ENCODE data around the gene CDK4.

CDK4 gene

GRCh38 chr12:57769594-57769993 lies 17.5 kb upstream of the CDK4 start:
- TF ChIP-seq, protein P1, sequence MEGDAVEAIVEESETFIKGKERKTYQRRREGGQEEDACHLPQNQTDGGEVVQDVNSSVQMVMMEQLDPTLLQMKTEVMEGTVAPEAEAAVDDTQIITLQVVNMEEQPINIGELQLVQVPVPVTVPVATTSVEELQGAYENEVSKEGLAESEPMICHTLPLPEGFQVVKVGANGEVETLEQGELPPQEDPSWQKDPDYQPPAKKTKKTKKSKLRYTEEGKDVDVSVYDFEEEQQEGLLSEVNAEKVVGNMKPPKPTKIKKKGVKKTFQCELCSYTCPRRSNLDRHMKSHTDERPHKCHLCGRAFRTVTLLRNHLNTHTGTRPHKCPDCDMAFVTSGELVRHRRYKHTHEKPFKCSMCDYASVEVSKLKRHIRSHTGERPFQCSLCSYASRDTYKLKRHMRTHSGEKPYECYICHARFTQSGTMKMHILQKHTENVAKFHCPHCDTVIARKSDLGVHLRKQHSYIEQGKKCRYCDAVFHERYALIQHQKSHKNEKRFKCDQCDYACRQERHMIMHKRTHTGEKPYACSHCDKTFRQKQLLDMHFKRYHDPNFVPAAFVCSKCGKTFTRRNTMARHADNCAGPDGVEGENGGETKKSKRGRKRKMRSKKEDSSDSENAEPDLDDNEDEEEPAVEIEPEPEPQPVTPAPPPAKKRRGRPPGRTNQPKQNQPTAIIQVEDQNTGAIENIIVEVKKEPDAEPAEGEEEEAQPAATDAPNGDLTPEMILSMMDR (conservative IDR thresholded peaks at IDR 0.05; ENCODE audit: low read depth): no peak
- ChIA-PET CTCF (no interaction called here), POLR2A (ENCODE audit: low non-redundant PET) (no interaction called here)
- DNase-seq (ENCODE audit: low spot score): no peak
- H3K27ac ChIP-seq: peak overlapping the region; percentile 18

DNA sequence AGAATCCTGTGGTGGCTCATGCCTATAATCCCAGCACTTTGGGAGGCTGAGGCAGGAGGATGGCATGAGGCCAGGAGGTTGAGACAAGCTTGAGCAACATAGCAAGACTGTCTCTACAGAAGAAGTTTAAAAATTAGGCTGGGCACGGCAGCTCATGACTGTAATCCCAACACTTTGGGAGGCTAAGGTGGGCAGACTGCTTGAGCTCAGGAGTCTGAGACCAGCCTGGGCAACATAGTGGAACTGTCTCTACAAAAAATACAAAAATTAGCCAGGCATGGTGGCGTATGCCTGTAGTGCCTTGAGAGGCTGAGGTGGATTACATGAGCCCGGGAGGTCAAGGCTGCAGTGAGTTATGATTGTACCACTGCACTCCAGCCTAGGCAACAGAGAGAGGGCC lies 15.8 kb upstream of the CDK4 start:
- TF ChIP-seq, protein P1 (conservative IDR thresholded peaks at IDR 0.05; ENCODE audit: low read depth): no peak
- ChIA-PET CTCF (interaction anchor here (2.3 kb wide), 1 partner anchor 15 kb away, joined by 9 read pairs; the partner anchor contains the start of gene TSFM), POLR2A (ENCODE audit: low non-redundant PET) (no interaction called here)
- peak overlapping the region; percentile 89 for H3K27ac ChIP-seq
- DNase-seq (ENCODE audit: low spot score): no peak

DNA sequence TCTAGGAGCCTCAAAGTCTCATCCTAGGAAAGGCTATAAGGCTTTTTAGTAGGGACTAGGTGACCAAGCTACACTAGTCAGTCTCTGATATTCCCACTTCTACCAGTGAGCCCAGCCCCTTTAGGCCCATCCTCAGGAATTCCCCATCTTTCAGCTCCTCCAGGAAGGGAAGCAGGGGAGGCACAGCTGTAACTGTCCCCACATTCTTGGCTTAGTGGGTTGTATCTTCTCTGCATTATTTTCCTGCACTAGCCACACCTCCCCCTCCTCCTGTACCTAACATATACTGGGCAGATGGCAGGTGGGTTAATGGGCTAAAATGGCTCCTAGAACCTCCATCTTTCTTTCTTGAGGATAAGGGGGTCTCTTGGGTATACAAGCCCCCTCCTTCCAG lies 15.2 kb upstream of the CDK4 start:
- TF ChIP-seq, protein P1 (conservative IDR thresholded peaks at IDR 0.05; ENCODE audit: low read depth): no peak
- peak overlapping the region; percentile 89 for H3K27ac ChIP-seq
- no peak for DNase-seq (ENCODE audit: low spot score)
- ChIA-PET POLR2A (ENCODE audit: low non-redundant PET) (no interaction called here), CTCF (interaction anchor here (0.6 to 2.3 kb wide), 3 partner anchors 9 to 761 kb away, joined by 3 to 9 read pairs (median 3); partner anchors contain the start of gene TSFM)

DNA sequence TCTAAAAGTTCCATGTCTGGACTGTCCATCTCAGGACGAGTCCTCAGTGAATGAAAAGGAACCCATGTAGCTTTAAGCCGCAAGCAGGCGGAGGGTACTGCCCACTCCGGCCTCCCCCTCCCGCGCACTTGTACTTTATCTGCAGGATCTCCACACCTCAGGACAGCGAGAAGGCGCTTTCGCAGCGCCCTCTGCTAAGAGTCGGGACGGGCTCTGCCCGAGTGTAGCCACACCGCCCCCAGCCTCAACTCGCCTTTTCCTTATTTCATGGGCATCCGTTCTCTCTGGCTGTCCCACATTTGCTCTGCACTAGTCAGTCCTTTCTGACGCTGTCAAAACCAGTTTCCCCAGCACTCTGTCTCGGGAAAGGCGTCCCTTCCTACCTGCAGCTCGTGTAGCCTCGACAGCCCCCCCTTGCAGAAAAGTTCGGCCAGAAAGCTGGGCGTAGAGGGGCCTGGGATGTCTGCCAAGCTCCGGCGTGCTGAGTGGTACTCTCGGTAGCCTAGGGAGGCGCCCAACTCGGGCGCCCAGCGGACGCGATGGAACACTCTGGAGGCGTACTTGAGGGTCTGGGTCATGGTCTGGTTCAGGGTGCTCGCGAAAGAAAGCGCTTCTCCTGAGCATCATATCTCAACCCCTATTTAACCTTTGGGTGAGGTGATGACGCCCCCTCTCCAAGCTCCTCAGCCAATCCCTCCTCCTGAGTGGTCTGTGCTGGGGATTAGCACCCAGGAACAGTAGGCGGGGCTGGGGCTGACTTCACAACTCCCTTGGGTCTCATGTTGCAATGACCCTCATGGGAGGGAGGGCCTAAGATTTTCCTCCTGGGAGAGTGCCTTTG lies 14.6 kb upstream of the CDK4 start, which contains the start of gene CYP27B1:
CYP27B1 (minus strand) TSS at position 615 of the 841 bp plus-strand sequence; CDS start at position 578, 37 bp downstream.
- POLR2A ChIA-PET (ENCODE audit: low non-redundant PET): no interaction called here
- peak within 1 kb of the TSS; percentile 89 for H3K27ac ChIP-seq
- TF ChIP-seq, protein P1 (conservative IDR thresholded peaks at IDR 0.05; ENCODE audit: low read depth): no peak
- CTCF ChIA-PET: interaction anchor here (0.6 to 2.3 kb wide), 6 partner anchors 8 to 762 kb away, joined by 3 to 9 read pairs (median 4); partner anchors contain the start of gene TSFM
- DNase-seq (ENCODE audit: low spot score): peak; percentile 68

DNA sequence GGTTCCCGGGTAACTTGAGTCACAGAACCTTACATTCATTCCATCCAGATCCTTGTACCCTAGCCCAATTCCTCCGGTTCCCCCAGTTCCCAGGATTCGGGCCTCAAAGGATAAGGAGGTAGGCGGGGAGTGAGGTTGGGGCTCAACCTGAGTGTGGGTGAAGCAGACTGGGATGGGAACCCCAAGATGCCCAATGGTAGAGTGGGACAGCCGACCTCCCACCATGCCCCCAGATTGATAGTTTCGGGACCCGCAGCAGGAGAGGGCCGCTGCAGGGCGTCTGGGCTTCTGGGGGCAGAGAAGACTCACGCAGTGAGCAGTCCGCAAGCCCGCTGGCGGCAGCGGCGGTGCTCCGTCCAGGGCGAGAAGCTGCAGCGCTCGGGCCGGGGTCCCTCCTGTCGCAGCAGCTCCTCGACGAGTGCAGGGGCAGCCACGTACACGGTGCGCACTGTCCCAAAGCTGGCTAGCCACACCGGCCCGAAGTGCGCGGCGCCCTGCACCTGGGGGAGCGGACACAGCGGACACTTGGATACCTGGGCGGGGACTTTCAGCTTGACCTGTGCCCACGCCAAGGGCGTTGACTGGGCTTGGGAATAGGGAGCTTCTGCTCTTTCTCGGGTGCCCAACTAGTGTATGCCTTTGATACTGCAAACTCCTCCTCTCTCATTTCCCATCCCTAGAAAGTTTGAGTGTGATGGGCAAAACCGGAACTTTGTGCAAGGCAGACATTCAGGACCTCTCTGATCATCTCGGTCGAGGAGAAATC lies 13.8 kb upstream of the CDK4 start:
- CTCF ChIA-PET: interaction anchor here (0.6 to 2.3 kb wide), 6 partner anchors 7 to 141 kb away, joined by 3 to 9 read pairs (median 4); partner anchors contain the start of gene TSFM
- peak overlapping the region; percentile 89 for H3K27ac ChIP-seq

More for the DNA sequence above, 13.8 kb upstream of the CDK4 start:
- POLR2A ChIA-PET (ENCODE audit: low non-redundant PET): no interaction called here
- TF ChIP-seq, protein P1 (conservative IDR thresholded peaks at IDR 0.05; ENCODE audit: low read depth): no peak
- DNase-seq (ENCODE audit: low spot score): no peak
